GM12801 (cell line): ENCODE data around the gene DAZAP1.

ENCODE experiments used
- TF ChIP-seq, protein P1 (sequence below): IDR thresholded peaks from one replicate; pipeline ENCODE4 v1.5.1; 2011; ENCODE audit warnings: control low read depth; ENCODE audit not compliant: insufficient read length; ENCODE audit errors: extremely low read depth

The DAZAP1 gene

GRCh38 chr19:1392939-1393530, 14.4 kb upstream of the DAZAP1 start:
- TF ChIP-seq, protein P1, sequence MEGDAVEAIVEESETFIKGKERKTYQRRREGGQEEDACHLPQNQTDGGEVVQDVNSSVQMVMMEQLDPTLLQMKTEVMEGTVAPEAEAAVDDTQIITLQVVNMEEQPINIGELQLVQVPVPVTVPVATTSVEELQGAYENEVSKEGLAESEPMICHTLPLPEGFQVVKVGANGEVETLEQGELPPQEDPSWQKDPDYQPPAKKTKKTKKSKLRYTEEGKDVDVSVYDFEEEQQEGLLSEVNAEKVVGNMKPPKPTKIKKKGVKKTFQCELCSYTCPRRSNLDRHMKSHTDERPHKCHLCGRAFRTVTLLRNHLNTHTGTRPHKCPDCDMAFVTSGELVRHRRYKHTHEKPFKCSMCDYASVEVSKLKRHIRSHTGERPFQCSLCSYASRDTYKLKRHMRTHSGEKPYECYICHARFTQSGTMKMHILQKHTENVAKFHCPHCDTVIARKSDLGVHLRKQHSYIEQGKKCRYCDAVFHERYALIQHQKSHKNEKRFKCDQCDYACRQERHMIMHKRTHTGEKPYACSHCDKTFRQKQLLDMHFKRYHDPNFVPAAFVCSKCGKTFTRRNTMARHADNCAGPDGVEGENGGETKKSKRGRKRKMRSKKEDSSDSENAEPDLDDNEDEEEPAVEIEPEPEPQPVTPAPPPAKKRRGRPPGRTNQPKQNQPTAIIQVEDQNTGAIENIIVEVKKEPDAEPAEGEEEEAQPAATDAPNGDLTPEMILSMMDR: no peak

GRCh38 chr19:1393841-1394240, 13.5 kb upstream of the DAZAP1 start:
- TF ChIP-seq, protein P1: no peak

GRCh38 chr19:1394252-1395193, 12.9 kb upstream of the DAZAP1 start:
- TF ChIP-seq, protein P1: no peak

- TF ChIP-seq, protein P1: no peak
These were observed 12.0 kb upstream of the DAZAP1 start for GRCh38 chr19:1395194-1396018.

- TF ChIP-seq, protein P1: no peak
These were observed 11.2 kb upstream of the DAZAP1 start for GRCh38 chr19:1396019-1396767.

GRCh38 chr19:1396768-1397679, 10.4 kb upstream of the DAZAP1 start:
- TF ChIP-seq, protein P1: no peak
